ENCODE data around the gene NME2.

Gene NME2

GRCh38 chr17:51214920-51215319, 48.7 kb downstream of the NME2 start:
- DNase-seq = no peak

GRCh38 chr17:51217946-51218345, 51.7 kb downstream of the NME2 start:
- no peak for DNase-seq

DNA sequence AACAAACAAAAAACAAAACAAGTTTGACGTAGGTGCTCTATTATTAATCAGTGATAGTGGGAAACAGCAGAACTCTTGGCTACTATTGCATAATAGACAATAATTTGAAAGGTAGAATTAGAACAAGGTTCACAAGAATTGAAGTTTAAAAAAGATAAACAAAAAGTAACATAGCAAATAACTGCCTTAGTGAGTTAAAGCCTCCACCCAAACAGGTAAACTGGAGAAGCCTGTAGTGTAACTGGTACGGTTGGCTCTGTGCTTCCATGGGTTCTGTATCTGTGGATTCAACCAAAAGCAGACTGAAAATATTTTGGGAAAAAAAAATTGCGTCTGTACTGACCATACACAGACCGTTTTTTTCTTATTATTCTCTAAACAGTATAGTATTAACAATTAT, 55.1 kb downstream of the NME2 start:
- DNase-seq = no peak

All from eye (tissue), 1 donor.